ENCODE results near the gene SERPINB6.

GRCh38 chr6:2909718-2910117 is 61.6 kb downstream of the SERPINB6 start:
- TF ChIP-seq CTCF (IDR thresholded peaks at IDR 0.05 in 2 of 3, conservative IDR thresholded peaks at IDR 0.05 in 1 of 3; ENCODE audit: insufficient read depth in 2 of 3, low read depth in 1 of 3, low read length in 3 of 3): no peak
- no peak for TF ChIP-seq SIN3A (IDR thresholded peaks at IDR 0.05; ENCODE audit: borderline replicate concordance in 2 of 2, control insufficient read depth in 1 of 2, low read depth in 2 of 2, low read length in 2 of 2)
- no peak for TF ChIP-seq ZNF551 (CRISPR knock-in tag; IDR thresholded peaks at IDR 0.05)
- no peak for TF ChIP-seq DACH1 (IDR thresholded peaks at IDR 0.05; ENCODE audit: partially characterized antibody)
- TF ChIP-seq SRSF1 (IDR thresholded peaks at IDR 0.05; ENCODE audit: low read depth, low read length): no peak

All from K562 (cell line).